SH-SY5Y (cell line): ENCODE results near the gene DBN1.

Experiments used
- GATA2 ChIP-seq: IDR thresholded peaks from 2 replicates; pipeline ENCODE4 v1.6.1; 2011; ENCODE audit warnings: mild to moderate bottlenecking, low read depth, low read length
- GATA3 ChIP-seq: IDR thresholded peaks from 2 replicates; pipeline ENCODE4 v1.6.1; 2011; ENCODE audit warnings: low read depth, mild to moderate bottlenecking, low read length, moderate library complexity

The DBN1 gene

GRCh38 chr5:177473443-177474001 lies at the start of gene DBN1:
Gene DBN1 (minus strand): TSS chr5:177473634. CDS start chr5:177473521, 113 bp downstream.
- TF ChIP-seq GATA2, result no peak
- TF ChIP-seq GATA3, result no peak

- no peak for TF ChIP-seq GATA3
- no peak for TF ChIP-seq GATA2
Observed at GRCh38 chr5:177520916-177521513, 47.6 kb upstream of the DBN1 start.

- TF ChIP-seq GATA2 (no peak), GATA3 (no peak)
Observed at GRCh38 chr5:177520271-177520670, 46.8 kb upstream of the DBN1 start.

GRCh38 chr5:177519463-177520235 lies 46.2 kb upstream of the DBN1 start:
- TF ChIP-seq GATA3 (no peak), GATA2 (no peak)

- peak; percentile 99 for TF ChIP-seq GATA2
- TF ChIP-seq GATA3, result no peak; the same call in 1 of the 2 replicates
Observed at GRCh38 chr5:177516601-177517568, 43.5 kb upstream of the DBN1 start, which contains the start of gene DDX41. Gene DDX41 (minus strand): TSS chr5:177516961. CDS start chr5:177516945, 16 bp downstream.

GRCh38 chr5:177515580-177515979 lies 42.1 kb upstream of the DBN1 start:
- no peak for TF ChIP-seq GATA2
- TF ChIP-seq GATA3, result no peak

GRCh38 chr5:177514541-177514940 lies 41.1 kb upstream of the DBN1 start:
- no peak for TF ChIP-seq GATA2
- TF ChIP-seq GATA3, result no peak

GRCh38 chr5:177513500-177513899 lies 40.1 kb upstream of the DBN1 start:
- TF ChIP-seq GATA3 (no peak), GATA2 (no peak)

- TF ChIP-seq GATA2 (no peak), GATA3 (no peak)
Observed at GRCh38 chr5:177512736-177513380, 39.4 kb upstream of the DBN1 start.

- TF ChIP-seq GATA2, result no peak
- TF ChIP-seq GATA3, result no peak
Observed at GRCh38 chr5:177511796-177512675, 38.6 kb upstream of the DBN1 start.

- TF ChIP-seq GATA3 (no peak), GATA2 (no peak)
Observed at GRCh38 chr5:177511181-177511580, 37.7 kb upstream of the DBN1 start.

GRCh38 chr5:177510567-177511053 lies 37.2 kb upstream of the DBN1 start:
- TF ChIP-seq GATA2, result no peak
- TF ChIP-seq GATA3, result no peak
